ENCODE measurements around the gene PSEN2.

DNA sequence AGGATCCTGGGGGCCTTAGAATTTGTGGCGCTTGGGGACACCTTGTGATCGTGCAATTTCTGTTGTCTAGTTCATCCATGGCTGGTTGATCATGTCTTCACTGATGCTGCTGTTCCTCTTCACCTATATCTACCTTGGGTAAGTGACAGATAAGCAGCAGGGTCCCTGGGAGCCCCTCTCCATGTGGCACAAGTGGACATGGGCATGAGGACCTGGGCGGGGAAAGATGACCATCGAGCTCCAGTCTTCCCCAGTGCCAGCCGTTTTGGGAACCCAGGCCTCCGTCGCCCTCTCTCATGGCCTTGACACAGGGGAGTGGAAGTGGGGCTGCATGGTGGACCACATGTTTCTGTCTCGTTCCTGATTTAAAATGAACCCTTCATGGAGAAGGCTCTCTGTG is 17.6 kb downstream of the PSEN2 start:
- TF ChIP-seq POLR2AphosphoS5 (IDR thresholded peaks at IDR 0.05) (no peak), EP300 (IDR thresholded peaks at IDR 0.05) (no peak)

All from upper lobe of left lung (tissue), 4 donors.